Measurements from ENCODE around the gene CDKAL1. TPM values are rescaled to one million over a fixed set of nuclear protein-coding genes. Genes with fewer than 3 reads are reported as not detected.
A peak's percentile ranks its signal among the peaks of the same experiment; 100 is the strongest.

Gene CDKAL1
- total RNA-seq, 1 donor from 2014 or later = 34.3 TPM

DNA sequence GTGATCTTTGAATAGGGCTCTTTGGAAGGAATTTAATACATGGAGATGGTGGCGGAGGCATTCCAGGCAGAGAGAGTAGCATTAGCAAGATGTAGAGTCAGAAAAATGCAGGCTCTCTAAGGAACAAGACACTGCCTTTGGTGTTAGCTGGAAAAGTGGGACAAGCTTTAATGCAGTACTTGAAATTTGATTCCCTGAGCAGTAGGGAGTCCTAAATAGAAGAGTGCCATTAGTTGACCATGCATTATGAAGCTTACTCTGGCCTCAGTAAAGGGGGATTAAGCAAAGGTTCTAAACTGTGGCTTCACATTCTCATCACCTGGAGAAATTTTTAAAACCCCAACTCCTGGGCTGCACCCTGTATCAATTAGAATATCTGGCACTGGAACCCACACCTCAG lies 564.5 kb downstream of the CDKAL1 start:
- no peak for DNase-seq (ENCODE audit: low spot score, unreplicated experiment)
- H3K4me1 Mint-ChIP-seq (ENCODE audit: low read depth) = peaks cover 47% of the 10 kb centered on the region
- peaks cover 2% of the 10 kb centered on the region for H3K36me3 Mint-ChIP-seq (ENCODE audit: insufficient read depth)
- H3K27ac Mint-ChIP-seq = peak overlapping the region; percentile 3
- no peaks in the 10 kb centered on the region for H3K27me3 Mint-ChIP-seq
- no peak overlapping the region for H3K4me3 Mint-ChIP-seq (ENCODE audit: low read depth)
- peaks cover 6% of the 10 kb centered on the region for H3K9me3 Mint-ChIP-seq (ENCODE audit: low read depth)
- TF ChIP-seq, protein P1, sequence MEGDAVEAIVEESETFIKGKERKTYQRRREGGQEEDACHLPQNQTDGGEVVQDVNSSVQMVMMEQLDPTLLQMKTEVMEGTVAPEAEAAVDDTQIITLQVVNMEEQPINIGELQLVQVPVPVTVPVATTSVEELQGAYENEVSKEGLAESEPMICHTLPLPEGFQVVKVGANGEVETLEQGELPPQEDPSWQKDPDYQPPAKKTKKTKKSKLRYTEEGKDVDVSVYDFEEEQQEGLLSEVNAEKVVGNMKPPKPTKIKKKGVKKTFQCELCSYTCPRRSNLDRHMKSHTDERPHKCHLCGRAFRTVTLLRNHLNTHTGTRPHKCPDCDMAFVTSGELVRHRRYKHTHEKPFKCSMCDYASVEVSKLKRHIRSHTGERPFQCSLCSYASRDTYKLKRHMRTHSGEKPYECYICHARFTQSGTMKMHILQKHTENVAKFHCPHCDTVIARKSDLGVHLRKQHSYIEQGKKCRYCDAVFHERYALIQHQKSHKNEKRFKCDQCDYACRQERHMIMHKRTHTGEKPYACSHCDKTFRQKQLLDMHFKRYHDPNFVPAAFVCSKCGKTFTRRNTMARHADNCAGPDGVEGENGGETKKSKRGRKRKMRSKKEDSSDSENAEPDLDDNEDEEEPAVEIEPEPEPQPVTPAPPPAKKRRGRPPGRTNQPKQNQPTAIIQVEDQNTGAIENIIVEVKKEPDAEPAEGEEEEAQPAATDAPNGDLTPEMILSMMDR (IDR thresholded peaks at IDR 0.05; ENCODE audit: unreplicated experiment) = no peak

DNA sequence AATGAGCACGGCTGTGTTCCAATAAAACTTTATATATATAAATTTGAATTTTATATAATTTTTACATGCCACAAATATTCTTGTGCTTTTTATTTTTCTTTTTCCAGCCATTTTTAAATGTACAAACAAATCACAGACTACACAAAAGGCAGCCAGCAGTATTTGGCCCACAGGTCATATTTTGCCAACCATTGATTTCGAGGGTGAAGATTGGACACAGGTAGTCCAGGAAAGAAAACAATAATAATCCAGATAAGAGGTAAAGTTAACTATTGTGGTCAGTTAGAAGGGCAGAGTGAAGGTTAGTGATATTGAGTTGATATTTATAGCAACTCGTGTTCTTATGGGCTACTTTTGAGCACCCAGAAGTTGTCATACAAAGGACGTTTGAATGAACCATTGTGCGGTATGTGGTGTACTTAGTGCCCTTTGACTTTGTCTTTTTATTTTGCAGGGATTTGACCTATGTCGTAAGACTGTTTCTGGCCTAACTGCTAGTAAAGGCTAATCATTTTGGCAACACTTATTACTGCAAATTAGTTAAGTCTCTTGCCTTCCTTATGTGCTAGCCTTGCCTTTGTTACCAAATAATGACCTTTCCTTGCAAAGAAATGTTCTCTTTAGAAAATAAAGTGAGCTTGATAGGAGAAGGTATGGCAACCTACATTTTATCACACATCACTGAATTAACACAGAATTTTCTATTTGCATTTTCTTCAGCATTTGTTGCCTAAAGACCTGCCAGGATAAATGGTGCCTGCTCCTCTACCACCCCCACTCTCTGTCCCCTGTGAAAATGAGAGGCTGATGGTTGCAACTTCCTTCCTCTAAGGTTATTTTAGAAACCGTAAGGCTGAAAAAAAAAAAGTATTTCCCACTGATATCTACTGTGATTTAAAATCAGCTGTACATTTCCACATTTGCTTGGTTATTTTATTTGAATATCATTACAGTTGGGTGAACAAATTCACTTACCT lies 565.4 kb downstream of the CDKAL1 start:
- Mint-ChIP-seq H3K36me3 (ENCODE audit: insufficient read depth) (peaks cover 2% of the 10 kb centered on the region), H3K4me1 (ENCODE audit: low read depth) (peaks cover 52% of the 10 kb centered on the region), H3K9me3 (ENCODE audit: low read depth) (peaks cover 6% of the 10 kb centered on the region), H3K27me3 (no peaks in the 10 kb centered on the region), H3K27ac (peak overlapping the region; percentile 75), H3K4me3 (ENCODE audit: low read depth) (no peak overlapping the region)
- DNase-seq (ENCODE audit: low spot score, unreplicated experiment) = no peak
- TF ChIP-seq, protein P1 (IDR thresholded peaks at IDR 0.05; ENCODE audit: unreplicated experiment) = no peak

DNA sequence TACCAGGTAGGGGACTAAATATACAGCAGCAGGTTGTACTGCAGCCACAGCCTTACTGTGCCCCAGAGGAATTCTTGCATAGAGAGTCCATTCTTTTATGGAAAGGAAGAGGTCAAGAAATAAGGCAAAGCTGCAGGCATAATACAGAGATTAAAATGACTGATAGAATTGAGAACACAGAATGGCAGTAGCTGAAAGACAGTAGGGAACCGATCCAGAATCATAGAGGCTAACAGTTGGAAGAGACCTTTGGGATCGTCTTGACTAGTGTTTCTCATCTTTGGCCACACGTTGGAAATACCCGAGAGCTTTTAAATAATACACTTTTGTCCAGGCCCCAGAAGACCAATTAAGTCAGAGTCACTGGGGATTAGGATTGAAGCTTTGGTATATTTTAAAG lies 566.7 kb downstream of the CDKAL1 start:
- H3K9me3 Mint-ChIP-seq (ENCODE audit: low read depth) = peaks cover 6% of the 10 kb centered on the region
- no peak for DNase-seq (ENCODE audit: low spot score, unreplicated experiment)
- H3K4me1 Mint-ChIP-seq (ENCODE audit: low read depth) = peaks cover 60% of the 10 kb centered on the region
- H3K36me3 Mint-ChIP-seq (ENCODE audit: insufficient read depth) = peaks cover 2% of the 10 kb centered on the region
- H3K27me3 Mint-ChIP-seq = no peaks in the 10 kb centered on the region
- peak overlapping the region; percentile 35 for H3K27ac Mint-ChIP-seq
- no peak overlapping the region for H3K4me3 Mint-ChIP-seq (ENCODE audit: low read depth)
- TF ChIP-seq, protein P1 (IDR thresholded peaks at IDR 0.05; ENCODE audit: unreplicated experiment) = no peak

DNA sequence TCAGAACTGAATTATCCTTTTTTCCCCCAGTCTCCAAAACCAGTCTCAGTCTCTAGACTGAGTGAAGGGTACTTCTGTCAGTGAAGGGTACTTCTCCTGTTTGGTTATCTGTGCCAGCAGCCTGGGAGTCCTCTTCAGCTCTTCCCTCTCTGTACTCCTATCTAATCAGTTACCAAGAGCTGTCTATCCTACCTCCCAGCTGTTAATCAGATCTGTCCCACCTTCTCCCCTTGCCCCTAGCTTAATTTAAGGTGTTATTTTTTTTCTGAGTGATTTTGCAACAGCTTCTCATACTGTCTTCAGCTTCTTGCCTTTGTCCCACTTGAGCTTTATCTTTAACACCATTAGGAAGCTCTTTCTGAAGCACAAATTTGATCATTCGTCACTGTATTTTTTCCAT lies 567.4 kb downstream of the CDKAL1 start:
- TF ChIP-seq, protein P1 (IDR thresholded peaks at IDR 0.05; ENCODE audit: unreplicated experiment) = no peak
- peaks cover 62% of the 10 kb centered on the region for H3K4me1 Mint-ChIP-seq (ENCODE audit: low read depth)
- H3K4me3 Mint-ChIP-seq (ENCODE audit: low read depth) = no peak overlapping the region
- H3K27me3 Mint-ChIP-seq = no peaks in the 10 kb centered on the region
- H3K27ac Mint-ChIP-seq = no peak overlapping the region
- peaks cover 4% of the 10 kb centered on the region for H3K36me3 Mint-ChIP-seq (ENCODE audit: insufficient read depth)
- DNase-seq (ENCODE audit: low spot score, unreplicated experiment) = no peak
- H3K9me3 Mint-ChIP-seq (ENCODE audit: low read depth) = peaks cover 8% of the 10 kb centered on the region

DNA sequence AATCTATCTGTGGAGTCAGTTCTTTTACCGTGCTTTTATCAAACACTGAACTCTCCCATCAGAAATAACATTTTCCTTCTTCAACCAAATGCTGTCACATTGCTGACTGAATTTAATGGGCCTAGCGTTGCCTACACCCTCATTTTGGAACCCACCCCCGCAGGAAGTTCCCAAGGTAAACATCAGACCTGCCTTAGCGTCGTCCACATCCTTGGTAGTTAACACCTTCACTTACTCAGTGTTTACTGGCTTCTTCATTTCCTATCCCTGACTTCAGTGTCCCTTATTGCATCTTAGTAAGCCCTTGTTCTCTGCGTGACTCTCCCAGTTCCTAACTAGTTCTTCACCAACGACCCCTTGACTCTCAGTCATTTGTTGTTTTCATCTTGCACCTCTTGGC lies 567.9 kb downstream of the CDKAL1 start:
- Mint-ChIP-seq H3K9me3 (ENCODE audit: low read depth) (peaks cover 9% of the 10 kb centered on the region), H3K4me1 (ENCODE audit: low read depth) (peaks cover 62% of the 10 kb centered on the region), H3K4me3 (ENCODE audit: low read depth) (peak overlapping the region; percentile 2), H3K36me3 (ENCODE audit: insufficient read depth) (peaks cover 5% of the 10 kb centered on the region), H3K27ac (peak overlapping the region; percentile 58), H3K27me3 (no peaks in the 10 kb centered on the region)
- TF ChIP-seq, protein P1 (IDR thresholded peaks at IDR 0.05; ENCODE audit: unreplicated experiment) = no peak
- DNase-seq (ENCODE audit: low spot score, unreplicated experiment) = no peak

Measured in progenitor cell of endocrine pancreas (in vitro differentiated cells).